Kidney (tissue), 14 donors: ENCODE results near the gene HBQ1. TPM values are rescaled to one million over a fixed set of nuclear protein-coding genes. Genes with fewer than 3 reads are reported as not detected.
"Not testable (repeated sequence)": the region's sequence is repeated elsewhere in the genome, so short reads cannot be mapped to it uniquely, and the experiment has no call there.

Source experiments
- DNase-seq, 5 donors: peaks; one replicate each; pipeline ENCODE4 v3.0.0-alpha.2; 2013 to 2020
- FAIRE-seq: peaks from 2 replicates; lab custom pipeline; 2012; peaks lifted over from hg19 to GRCh38; lab: Jason Lieb, UNC
- H3K27ac ChIP-seq, 2 donors: one replicate each; pipeline ENCODE4 v1.7.0; 2013; ENCODE audit warnings: low read depth in 2 of 2, low read length in 2 of 2, inconsistent platforms in 1 of 2
- H3K27me3 ChIP-seq: one replicate; pipeline ENCODE4 v1.7.1; 2013; ENCODE audit warnings: low read length, inconsistent platforms; ENCODE audit not compliant: control insufficient read depth, insufficient read depth
- H3K36me3 ChIP-seq, 3 donors: one replicate each; pipeline versions ENCODE4 v1.7.0 to v1.7.1; 2013; ENCODE audit warnings: low read length in 3 of 3, control low read depth in 1 of 3, inconsistent platforms in 1 of 3; ENCODE audit not compliant: insufficient read depth in 3 of 3, control insufficient read depth in 2 of 3
- H3K4me1 ChIP-seq, 3 donors: one replicate each; pipeline versions ENCODE4 v1.7.0 to v1.7.1; 2013; ENCODE audit warnings: low read length in 3 of 3, inconsistent platforms in 1 of 3, low read depth in 1 of 3; ENCODE audit not compliant: control insufficient read depth in 2 of 3, insufficient read depth in 2 of 3
- H3K4me3 ChIP-seq, 3 donors: one replicate each; pipeline versions ENCODE4 v1.7.0 to v1.8.1; 2013; ENCODE audit warnings: low read length in 3 of 3, control low read depth in 1 of 3, inconsistent platforms in 1 of 3
- H3K9ac ChIP-seq, 3 donors: one replicate each; pipeline versions ENCODE4 v1.7.0 to v1.7.1; 2013; ENCODE audit warnings: low read length in 3 of 3, control low read depth in 1 of 3, inconsistent platforms in 1 of 3
- H3K9me3 ChIP-seq, 3 donors: one replicate each; pipeline versions ENCODE4 v1.7.0 to v1.7.1; 2013; ENCODE audit warnings: low read length in 3 of 3, control low read depth in 1 of 3, inconsistent platforms in 1 of 3; ENCODE audit not compliant: control insufficient read depth in 2 of 3, insufficient read depth in 1 of 3
- CTCF ChIP-seq: IDR thresholded peaks from 3 replicates; pipeline ENCODE4 v1.5.1; 2012; ENCODE audit warnings: mild to moderate bottlenecking, moderate library complexity, borderline replicate concordance; ENCODE audit not compliant: insufficient read depth; ENCODE audit errors: extremely low read depth
- intact Hi-C: fragments of 100-400 bp; cut with DNase I; formaldehyde crosslinking; loops from one replicate; pipeline ENCODE4 v1.11.1; 2022
- polyA plus RNA-seq: library from polyadenylated mRNA; stranded (reverse); fragments of 350-450 nt; fragmentation: Illumina TruSeq; extraction: RNeasy Lipid Tissue Mini Kit (QIAGEN cat#74804); gene quantifications from one replicate; pipeline ENCODE4 v1.2.3, GENCODE V29; 2014; ENCODE audit warnings: low read depth, low replicate concordance; ENCODE audit not compliant: insufficient read depth
- total RNA-seq: library from RNA; stranded (reverse); fragmentation: NEBNext Ultra II Directional; extraction: Animal tissue kit (Norgen Biotek cat#: 25700); gene quantifications from one replicate; pipeline ENCODE4 v1.2.1, GENCODE V29; 2021
- donor health status: control.
- donor health status: control.
- donor health status: control.
- donor health status: control.
- donor health status: control.
- donor health status: DM: yes; HTN: yes; CAD: no.
- donor health status: Normal renal cell carcinoma (clear cell type).

Gene HBQ1
- total and polyA plus RNA-seq, 2 donors from 2014 or later = not detected

GRCh38 chr16:175011-175949 is 5.0 kb upstream of the HBQ1 start:
- intact Hi-C loops = no loop called here
- Histone ChIP-seq H3K36me3 (no peaks in the 10 kb centered on the region), H3K27me3 (peaks cover 36% of the 10 kb centered on the region), H3K4me1 (no peaks in the 10 kb centered on the region), H3K27ac (no peak overlapping the region), H3K9me3 (no peaks in the 10 kb centered on the region), H3K9ac (no peak overlapping the region), H3K4me3 (no peak overlapping the region)
- FAIRE-seq (no peak), DNase-seq (peak in 1 of 5 donors; percentile 19)
- TF ChIP-seq CTCF = no peak

GRCh38 chr16:176006-176405 is 4.3 kb upstream of the HBQ1 start:
- H3K36me3 ChIP-seq, FAIRE-seq, H3K9ac ChIP-seq, H3K27ac ChIP-seq, H3K4me1 ChIP-seq, H3K4me3 ChIP-seq, intact Hi-C loops, H3K9me3 ChIP-seq: not testable (repeated sequence)
- peaks cover 32% of the 10 kb centered on the region for H3K27me3 ChIP-seq
- peak in 1 of 5 donors; percentile 39 for DNase-seq

- FAIRE-seq, H3K9me3 ChIP-seq, intact Hi-C loops, H3K4me1 ChIP-seq, H3K4me3 ChIP-seq, H3K36me3 ChIP-seq, H3K27ac ChIP-seq, H3K9ac ChIP-seq: not testable (repeated sequence)
- DNase-seq = peak in 1 of 5 donors; percentile 54
- peaks cover 28% of the 10 kb centered on the region for H3K27me3 ChIP-seq
Observed at GRCh38 chr16:176477-177382, 3.5 kb upstream of the HBQ1 start, which contains the start of gene HBA1. Gene HBA1, plus strand, starts transcription at chr16:176680. Its CDS starts 37 bp downstream, at chr16:176717.

- peak in 2 of 5 donors; percentile 49 to 63 for DNase-seq
- no peak overlapping the region for H3K9ac ChIP-seq
- no peaks in the 10 kb centered on the region for H3K9me3 ChIP-seq
- peaks cover 27% of the 10 kb centered on the region for H3K27me3 ChIP-seq
- intact Hi-C loops = no loop called here
- TF ChIP-seq CTCF = no peak
- H3K27ac ChIP-seq = no peak overlapping the region
- no peaks in the 10 kb centered on the region for H3K36me3 ChIP-seq
- H3K4me3 ChIP-seq = no peak overlapping the region
- FAIRE-seq = no peak
- peaks cover 0 to 3% (median 0%) of the 10 kb centered on the region in 3 donors for H3K4me1 ChIP-seq
Observed at GRCh38 chr16:177394-177822, 2.9 kb upstream of the HBQ1 start.
